ENCODE results near the gene FOXI2. TPM values are rescaled to one million over a fixed set of nuclear protein-coding genes. Genes with fewer than 3 reads are reported as not detected.

FOXI2 gene
- total and polyA plus RNA-seq, 12 donors: 0.03 TPM; not detected in 11

DNA sequence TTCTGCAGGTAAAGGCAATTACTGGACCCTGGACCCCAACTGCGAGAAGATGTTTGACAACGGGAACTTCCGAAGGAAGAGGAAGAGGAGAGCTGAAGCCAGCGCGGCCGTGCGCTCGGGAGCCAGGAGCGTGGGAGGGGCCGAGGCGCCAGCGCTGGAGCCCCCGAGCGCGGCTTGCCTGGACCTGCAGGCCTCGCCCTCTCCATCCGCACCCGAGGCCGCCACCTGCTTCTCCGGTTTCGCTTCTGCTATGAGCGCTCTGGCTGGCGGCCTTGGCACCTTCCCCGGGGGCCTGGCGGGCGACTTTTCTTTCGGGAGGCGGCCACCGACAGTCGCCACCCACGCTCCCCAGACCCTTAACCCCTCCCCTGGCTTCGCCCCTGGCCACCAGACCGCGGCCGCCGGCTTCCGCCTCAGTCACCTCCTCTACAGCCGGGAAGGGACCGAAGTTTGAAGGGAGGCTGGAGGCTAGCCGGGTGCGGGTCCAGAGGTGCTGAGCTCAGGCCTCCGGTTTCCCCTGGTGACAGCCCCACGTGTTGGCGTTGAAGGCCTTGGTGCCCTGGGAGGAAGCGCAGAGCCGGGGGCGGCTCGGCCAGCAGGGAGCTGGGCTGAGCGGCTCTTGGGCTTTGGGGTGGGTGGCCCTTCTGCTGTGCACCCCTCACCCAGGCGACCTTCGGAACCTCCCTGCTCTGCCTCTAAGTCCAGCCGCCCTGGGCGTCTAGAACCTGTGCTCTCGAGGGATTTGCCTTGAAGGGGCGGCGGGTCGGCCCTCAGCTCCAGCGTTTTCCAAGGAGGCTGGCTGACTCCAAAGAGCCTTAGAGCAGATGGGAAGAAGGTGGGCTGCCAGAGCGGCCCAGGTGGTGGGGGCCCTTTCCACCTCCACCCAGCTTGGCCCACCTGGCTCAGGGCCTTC, 1.8 kb downstream of the FOXI2 start:
- Histone ChIP-seq H3K4me3 (no peak overlapping the region), H3K36me3 (replicated peaks in 1 of 2) (no peaks in the 10 kb centered on the region), H3K4me1 (replicated peaks in 1 of 2) (no peaks in the 10 kb centered on the region), H3K27me3 (peaks cover 45% of the 10 kb centered on the region), H3K9me3 (replicated peaks in 1 of 3) (no peaks in the 10 kb centered on the region), H3K27ac (no peak overlapping the region)
- no peak for TF ChIP-seq POLR2A (IDR thresholded peaks at IDR 0.05)
- TF ChIP-seq, protein P1, sequence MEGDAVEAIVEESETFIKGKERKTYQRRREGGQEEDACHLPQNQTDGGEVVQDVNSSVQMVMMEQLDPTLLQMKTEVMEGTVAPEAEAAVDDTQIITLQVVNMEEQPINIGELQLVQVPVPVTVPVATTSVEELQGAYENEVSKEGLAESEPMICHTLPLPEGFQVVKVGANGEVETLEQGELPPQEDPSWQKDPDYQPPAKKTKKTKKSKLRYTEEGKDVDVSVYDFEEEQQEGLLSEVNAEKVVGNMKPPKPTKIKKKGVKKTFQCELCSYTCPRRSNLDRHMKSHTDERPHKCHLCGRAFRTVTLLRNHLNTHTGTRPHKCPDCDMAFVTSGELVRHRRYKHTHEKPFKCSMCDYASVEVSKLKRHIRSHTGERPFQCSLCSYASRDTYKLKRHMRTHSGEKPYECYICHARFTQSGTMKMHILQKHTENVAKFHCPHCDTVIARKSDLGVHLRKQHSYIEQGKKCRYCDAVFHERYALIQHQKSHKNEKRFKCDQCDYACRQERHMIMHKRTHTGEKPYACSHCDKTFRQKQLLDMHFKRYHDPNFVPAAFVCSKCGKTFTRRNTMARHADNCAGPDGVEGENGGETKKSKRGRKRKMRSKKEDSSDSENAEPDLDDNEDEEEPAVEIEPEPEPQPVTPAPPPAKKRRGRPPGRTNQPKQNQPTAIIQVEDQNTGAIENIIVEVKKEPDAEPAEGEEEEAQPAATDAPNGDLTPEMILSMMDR (IDR thresholded peaks at IDR 0.05): no peak
- 16 to 30% (median 21%) methylated on average over 17 to 59 of the region's 59 CpGs for WGBS, 4 donors
- no peak for DNase-seq
- intact Hi-C loops (cut with DNase I): no loop called here

DNA sequence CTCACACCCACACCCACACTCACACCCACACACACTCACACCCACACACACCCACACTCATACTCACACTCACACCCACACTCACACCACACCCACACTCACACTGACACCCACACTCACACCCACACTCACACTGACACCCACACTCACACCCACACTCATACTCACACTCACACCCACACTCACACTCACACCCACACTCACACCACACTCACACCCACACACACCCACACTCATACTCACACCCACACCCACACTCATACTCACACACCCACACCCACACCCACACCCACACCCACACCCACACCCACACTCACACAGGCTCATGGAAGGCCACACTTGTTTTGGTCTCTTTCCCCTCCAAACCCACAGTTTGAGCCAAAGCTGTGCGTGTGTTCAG, 2.9 kb downstream of the FOXI2 start:
- Histone ChIP-seq H3K27me3 (peaks cover 42% of the 10 kb centered on the region), H3K4me3 (no peak overlapping the region), H3K36me3 (replicated peaks in 1 of 2) (no peaks in the 10 kb centered on the region), H3K27ac (no peak overlapping the region), H3K4me1 (replicated peaks in 1 of 2) (no peaks in the 10 kb centered on the region), H3K9me3 (replicated peaks in 1 of 3) (no peaks in the 10 kb centered on the region)
- WGBS, 4 donors: 73 to 83% (median 81%) methylated on average over 1 of the region's 1 CpG
- no peak for DNase-seq
- no peak for TF ChIP-seq POLR2A (IDR thresholded peaks at IDR 0.05)
- TF ChIP-seq, protein P1 (IDR thresholded peaks at IDR 0.05): no peak
- intact Hi-C loops (cut with DNase I): no loop called here

DNA sequence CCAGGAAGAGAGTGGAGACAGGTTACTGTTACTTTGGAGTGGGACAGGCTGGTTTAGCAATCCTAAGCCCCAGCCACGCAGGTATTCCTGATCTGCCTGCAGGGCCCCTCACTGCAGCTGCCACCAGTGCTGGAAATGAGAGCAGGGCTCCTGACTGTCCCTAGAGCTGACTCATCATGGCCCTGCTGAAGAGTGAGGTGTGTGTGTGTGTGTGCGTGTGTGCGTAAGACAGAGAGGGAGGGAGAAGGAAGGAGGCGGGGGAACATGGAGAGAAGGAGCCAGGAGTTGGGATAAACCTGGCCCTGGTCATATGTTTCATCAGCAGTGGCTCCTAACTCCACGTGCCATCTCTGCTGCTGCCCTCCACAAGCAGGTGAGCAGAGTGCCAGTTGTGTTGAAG, 3.6 kb downstream of the FOXI2 start:
- peak in 1 of 7 donors; percentile 44 for DNase-seq
- WGBS, 4 donors: 57 to 67% (median 61%) methylated on average over 4 to 5 of the region's 5 CpGs
- Histone ChIP-seq H3K4me1 (replicated peaks in 1 of 2) (no peaks in the 10 kb centered on the region), H3K36me3 (replicated peaks in 1 of 2) (no peaks in the 10 kb centered on the region), H3K4me3 (no peak overlapping the region), H3K27ac (no peak overlapping the region), H3K27me3 (peaks cover 38% of the 10 kb centered on the region), H3K9me3 (replicated peaks in 1 of 3) (no peaks in the 10 kb centered on the region)
- intact Hi-C loops (cut with DNase I): no loop called here
- no peak for TF ChIP-seq POLR2A (IDR thresholded peaks at IDR 0.05)
- TF ChIP-seq, protein P1 (IDR thresholded peaks at IDR 0.05): no peak

DNA sequence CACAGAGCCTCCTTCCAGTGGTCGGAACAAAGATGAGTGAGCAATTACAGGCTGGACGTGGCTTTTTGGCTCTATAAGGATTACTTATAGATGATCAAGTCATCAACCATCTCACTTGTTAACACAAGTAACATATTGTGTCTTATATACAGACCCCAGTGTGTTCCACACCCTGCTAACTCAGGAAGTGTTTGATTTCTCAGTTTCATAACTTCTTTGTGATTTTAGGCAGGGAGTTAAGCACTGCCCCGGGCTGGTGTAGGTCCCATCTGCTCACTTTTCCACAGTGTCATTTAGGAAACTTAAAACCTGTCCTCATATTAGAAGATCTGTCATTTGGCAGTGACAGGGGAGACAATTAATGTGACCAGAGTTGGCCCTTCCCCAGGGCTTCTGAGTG, 6.2 kb downstream of the FOXI2 start:
- DNase-seq: no peak
- 43 to 63% (median 54%) methylated on average over 3 of the region's 3 CpGs for WGBS, 4 donors

More for the DNA sequence above, 6.2 kb downstream of the FOXI2 start:
- Histone ChIP-seq H3K36me3 (replicated peaks in 1 of 2) (no peaks in the 10 kb centered on the region), H3K4me3 (no peak overlapping the region), H3K27ac (no peak overlapping the region), H3K9me3 (replicated peaks in 1 of 3) (no peaks in the 10 kb centered on the region), H3K27me3 (peaks cover 13% of the 10 kb centered on the region), H3K4me1 (replicated peaks in 1 of 2) (no peaks in the 10 kb centered on the region)
- TF ChIP-seq POLR2A (IDR thresholded peaks at IDR 0.05): no peak
- TF ChIP-seq, protein P1 (IDR thresholded peaks at IDR 0.05): no peak
- intact Hi-C loops (cut with DNase I): no loop called here
